ENCODE data around the gene SHB.

SHB gene

DNA sequence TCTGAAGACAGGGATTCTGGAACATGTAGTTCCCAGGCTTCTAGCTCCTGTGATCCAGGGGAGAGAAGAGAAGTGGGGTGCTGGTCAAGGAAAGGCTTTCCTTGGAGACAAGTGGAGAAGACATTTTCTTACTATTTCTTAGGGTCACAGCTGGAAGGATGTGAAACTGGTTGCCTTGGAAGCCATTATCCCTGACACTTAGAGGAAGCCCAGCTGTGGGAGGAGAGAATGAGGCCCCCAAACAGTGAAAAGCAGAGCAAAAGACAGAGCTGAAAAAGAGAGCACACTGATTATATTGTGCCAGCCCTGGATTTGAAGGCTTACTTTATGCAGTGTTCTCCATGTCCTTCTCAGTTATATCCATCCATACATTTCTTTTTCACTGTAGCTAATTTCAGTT is 17.5 kb upstream of the SHB start:
- no peak for DNase-seq

GRCh38 chr9:38085308-38085707 is 16.3 kb upstream of the SHB start:
- DNase-seq: no peak

DNA sequence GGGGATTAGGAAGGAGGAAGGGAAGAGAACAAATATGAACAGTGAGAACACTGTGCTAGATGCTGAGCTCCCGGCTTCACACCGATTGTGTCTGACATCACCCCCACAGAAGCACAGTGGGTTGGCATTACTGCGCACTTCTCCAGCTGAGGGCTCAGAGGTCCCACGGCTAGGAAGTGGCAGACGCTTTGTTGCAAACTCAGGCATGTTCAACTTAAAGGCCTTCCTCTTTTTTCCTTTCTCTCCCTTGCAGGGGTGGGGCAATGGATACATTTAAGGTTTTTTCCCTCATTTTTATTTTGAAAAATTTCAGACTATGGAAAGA is 15.5 kb upstream of the SHB start:
- DNase-seq: no peak

DNA sequence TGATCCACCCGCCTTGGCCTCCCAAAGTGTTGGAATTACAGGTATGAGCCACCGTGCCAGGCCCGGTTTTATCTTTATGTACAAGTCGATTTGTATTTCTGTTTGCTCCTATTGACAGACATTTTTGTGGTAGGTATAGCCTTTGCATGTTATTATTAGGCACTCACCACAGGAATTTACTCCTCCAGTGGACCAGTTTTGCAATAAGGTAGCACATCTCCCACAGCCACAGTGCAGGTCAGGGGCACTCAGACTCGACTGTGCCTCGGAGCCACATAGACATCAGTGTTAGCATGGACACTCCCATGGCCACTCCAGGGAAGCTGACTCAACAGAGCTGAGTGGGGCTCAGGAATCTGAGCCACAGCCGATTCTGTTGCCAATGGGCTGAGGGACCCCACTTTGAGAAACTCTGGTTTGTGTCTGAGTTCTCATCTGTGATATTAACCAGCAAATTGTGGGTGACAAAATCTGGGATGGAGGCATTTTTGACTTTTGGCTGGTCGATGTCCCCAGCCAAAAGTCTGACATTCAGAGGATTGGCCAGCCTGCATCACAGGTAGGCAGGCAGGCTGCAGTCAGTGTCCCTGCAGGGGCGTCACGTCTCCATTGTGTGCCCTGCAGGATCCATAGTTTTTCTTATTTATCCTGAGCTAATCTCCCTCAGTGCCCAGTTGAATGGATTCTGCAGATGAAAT is 15.0 kb upstream of the SHB start:
- no peak for DNase-seq

- DNase-seq: no peak
These were observed 13.6 kb upstream of the SHB start for GRCh38 chr9:38082446-38083287.

GRCh38 chr9:38081356-38082108 is 12.5 kb upstream of the SHB start:
- DNase-seq: no peak

GRCh38 chr9:38079461-38080031 is 10.5 kb upstream of the SHB start:
- DNase-seq: no peak

GRCh38 chr9:38075272-38075671 is 6.2 kb upstream of the SHB start:
- DNase-seq: no peak

DNA sequence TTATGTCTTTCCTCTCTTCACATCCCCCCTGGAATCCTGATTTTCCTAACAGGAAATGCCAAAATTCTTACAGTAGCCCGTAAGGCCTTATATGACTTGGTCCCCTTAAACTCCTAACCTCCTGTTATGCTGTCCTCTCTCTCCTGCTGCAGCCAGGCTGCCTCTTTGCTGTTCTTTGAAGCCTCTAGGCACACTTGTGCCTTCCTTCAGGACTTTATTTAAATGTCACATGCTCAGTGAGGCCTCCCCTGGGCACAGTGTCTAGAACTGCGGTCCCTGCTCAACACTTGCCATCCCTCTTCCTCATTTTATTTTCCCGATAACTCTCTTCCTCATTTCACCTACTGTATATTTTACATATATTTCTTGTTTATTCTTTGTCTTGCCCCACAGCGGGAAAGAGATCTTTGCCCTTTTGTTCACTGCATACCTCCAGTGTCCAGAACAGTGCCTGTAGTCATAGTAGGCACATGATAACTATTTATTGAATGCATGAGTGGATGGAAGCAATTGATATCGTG is 5.5 kb upstream of the SHB start:
- no peak for DNase-seq

GRCh38 chr9:38073882-38074281 is 4.9 kb upstream of the SHB start:
- no peak for DNase-seq

DNA sequence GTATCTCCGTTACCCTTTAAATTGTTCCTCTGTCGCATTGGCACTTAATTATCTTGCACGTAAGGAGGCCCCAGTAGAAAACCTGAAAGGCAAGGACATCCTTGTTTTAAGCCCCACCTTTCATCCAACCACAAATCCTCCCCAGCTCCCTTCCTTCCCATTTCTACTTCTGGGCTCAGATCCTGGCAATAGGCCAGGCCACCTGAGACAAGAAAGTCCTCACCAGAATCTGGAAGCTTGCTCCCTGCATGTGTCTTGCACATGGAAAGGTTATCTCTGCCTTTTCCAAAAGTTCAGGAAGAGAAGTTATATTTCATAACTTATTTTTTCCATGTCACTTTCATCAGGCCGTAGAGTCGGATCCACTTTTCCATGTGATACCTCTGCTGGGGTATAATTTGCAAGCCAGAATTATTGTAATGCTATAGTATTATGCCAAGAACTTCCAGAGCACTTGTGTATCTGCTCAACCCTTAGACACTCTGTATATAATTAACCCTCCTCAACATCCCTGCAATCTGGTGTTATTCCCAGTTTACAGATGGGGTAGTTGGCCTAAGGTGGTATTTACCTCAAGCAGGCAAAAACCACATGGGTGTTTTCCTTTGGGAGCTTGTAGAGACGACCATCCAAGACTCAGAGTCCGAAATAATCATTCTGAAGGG is 2.6 kb upstream of the SHB start:
- no peak for DNase-seq

DNA sequence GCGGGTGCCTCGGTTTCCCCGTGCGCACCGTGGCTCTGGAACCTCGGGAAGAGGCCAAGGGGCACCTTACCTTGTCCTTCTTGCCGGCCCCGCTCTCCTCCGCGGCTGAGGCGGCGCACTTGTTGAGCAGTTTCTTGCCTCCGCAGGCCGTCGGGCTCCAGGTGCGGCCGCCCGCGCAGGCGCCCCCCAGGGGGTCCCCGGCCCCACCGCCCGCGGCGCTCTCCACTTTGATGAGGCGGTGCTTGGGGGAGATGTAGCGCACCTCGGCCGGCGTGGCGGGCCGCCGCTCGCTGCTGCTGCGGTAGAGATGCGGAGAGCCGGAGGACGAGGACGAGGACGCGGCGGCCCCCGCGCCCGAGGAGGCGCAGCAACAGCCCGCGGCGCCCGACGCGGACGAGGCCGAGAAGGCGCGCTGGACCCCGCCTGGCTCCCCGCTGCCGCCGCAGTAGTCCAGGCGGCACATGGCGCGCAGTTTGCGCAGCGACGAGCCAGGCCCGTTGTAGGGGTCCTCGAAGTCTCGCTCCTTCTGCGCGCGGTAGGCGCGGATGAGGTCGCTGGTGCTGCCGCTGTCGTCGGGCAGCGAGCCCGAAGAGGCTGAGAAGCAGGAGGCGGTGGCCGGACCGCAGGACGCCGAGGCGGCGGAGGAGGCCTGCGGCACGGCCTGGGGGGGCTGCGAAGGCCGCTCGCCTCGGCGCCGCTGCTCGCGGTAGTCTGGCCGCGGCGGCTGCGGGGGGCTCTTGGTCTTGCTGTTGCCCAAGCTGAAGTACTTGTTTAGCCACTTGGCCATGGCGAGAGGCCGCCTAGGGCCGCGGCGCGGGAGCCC is 957 bp downstream of the SHB start:
- DNase-seq: no peak

GRCh38 chr9:38066914-38067858 is 1.8 kb downstream of the SHB start:
- DNase-seq: no peak

DNA sequence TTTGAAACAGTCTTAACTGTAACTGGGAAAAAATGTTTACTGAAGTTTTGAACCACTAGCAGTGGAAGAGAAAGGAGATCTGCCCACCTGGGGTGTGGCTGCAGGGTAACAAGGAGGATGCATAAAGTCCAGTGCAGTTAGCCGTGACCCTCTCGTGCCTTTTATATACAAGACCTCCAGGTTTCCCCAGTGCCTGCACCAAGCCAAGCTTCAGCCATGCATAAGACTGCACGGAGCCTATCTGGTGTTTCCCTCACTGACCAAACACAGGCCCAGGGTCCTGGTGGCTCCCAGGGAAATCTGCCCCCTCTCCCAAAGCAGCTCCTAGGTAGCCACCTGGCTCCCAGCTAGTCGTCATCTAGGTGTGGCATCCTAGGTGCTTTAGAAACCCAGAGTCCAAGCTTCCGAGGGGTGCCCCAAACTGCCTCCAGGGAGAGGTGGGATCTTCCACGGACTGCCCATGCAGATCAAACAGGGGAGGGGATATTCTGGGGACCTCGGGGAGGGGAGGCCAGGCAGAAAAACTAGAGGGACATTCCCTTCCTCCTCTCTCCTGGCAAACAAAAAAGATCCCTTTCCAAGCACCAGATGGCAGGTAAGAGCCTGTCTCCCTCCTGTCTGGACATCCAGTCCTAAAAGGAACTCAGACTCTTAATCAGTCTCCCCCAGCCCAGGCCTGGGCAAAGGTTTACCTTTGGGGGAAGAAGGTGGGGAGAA is 2.7 kb downstream of the SHB start:
- peak; percentile 23 for DNase-seq

GRCh38 chr9:38065369-38066075 is 3.5 kb downstream of the SHB start:
- DNase-seq: no peak

DNA sequence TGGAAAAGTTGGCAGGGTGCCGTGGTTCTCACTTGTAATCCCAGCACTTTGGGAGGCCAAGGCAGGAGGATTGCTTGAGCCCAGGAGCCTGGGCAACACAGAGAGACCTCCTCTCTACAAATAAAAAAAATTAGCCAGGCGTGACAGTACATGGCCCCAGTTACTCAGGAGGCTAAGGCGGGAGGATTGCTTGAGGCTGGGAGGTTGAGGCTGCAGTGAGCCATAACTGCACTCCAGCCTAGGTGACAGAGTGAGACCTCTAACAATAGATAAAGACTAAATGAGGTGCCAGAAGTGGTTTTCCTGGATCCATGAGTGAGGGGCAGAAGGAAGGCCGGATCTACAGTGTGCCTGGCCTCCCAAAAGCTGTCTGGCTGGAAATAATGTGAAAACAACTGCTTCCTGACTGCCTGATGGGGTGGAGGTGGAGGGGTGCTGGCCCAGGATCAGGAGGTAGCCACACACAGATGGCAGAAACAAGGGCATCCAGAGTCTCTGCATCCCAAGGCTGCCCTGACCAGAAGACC is 4.1 kb downstream of the SHB start:
- DNase-seq: no peak

- no peak for DNase-seq
These were observed 5.7 kb downstream of the SHB start for GRCh38 chr9:38063363-38063707.

- no peak for DNase-seq
These were observed 6.3 kb downstream of the SHB start for GRCh38 chr9:38062498-38063362.

All from DMS153 (cell line).